GM19397 (cell line): ENCODE measurements around the gene DSCAM.
"Not testable (repeated sequence)": the region's sequence is repeated elsewhere in the genome, so short reads cannot be mapped to it uniquely, and the experiment has no call there.

Experiments
- ATAC-seq: cut with Tn5 transposase; IDR thresholded peaks from one replicate; pipeline ENCODE4 v1.9.1; 2021; ENCODE audit warnings: mild to moderate bottlenecking, moderate library complexity; ENCODE audit not compliant: unreplicated experiment

DSCAM gene

DNA sequence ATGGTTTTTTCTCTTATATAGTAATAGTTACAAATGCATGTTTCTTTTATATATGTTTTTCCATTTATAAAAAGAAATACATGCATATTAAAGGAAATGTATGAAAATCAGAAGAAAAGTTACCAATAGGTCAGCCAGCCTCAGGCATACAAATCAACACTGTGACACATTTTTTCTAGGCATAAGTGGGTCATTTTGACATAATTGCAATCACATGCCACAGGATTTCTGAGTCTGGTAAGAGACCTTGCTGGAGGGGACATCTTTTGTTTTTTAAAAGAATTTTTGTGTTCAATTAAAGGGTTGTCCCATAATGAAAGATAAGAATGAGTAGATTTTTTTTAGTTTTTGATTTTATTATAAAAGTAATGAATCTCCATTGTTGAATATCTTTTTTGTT is 506.6 kb downstream of the DSCAM start:
- no peak for ATAC-seq

DNA sequence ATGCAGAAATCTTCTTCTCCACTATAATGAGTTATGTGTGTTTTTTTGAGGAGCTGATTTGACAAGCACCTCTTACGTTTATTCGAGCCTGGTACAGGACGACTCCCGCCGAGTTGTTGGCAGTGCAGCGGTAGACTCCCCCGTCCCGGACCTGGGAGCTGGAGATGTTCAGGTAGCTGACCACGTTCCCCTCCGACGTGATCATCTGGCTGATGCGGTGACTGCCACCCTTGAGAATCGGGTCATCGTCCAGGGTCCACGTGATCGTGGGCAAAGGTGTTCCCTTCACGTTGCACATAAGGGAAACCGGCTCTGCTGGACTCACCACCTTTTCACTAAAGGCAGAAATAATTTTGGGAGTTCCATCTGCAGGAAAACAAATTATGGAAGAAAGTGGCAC is 507.9 kb downstream of the DSCAM start:
- no peak for ATAC-seq

DNA sequence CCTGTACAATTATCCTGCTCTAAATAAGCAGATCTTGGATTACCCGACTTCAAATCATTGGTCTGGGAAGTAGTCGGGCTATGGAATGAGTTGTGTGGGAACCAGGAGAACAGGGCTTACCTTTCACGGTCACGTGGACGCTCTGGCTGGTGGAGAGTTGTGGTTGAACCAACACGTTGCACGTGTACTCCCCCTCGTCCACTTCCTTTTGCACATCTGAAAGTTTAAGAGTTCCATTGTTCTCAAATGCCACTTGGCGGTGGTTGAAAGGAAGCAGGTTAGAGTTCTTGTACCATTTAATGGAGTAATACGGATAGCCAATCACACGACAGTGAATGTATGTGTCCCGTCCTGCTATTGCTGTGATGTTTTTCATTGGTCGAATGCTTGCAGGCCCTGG is 509.0 kb downstream of the DSCAM start:
- ATAC-seq = no peak

GRCh38 chr21:40335704-40336103 is 511.3 kb downstream of the DSCAM start:
- ATAC-seq = no peak

- ATAC-seq = no peak
Observed at GRCh38 chr21:40334159-40334558, 512.8 kb downstream of the DSCAM start.

- no peak for ATAC-seq
Observed at GRCh38 chr21:40333731-40334130, 513.2 kb downstream of the DSCAM start.

GRCh38 chr21:40331804-40332203 is 515.2 kb downstream of the DSCAM start:
- ATAC-seq = no peak

DNA sequence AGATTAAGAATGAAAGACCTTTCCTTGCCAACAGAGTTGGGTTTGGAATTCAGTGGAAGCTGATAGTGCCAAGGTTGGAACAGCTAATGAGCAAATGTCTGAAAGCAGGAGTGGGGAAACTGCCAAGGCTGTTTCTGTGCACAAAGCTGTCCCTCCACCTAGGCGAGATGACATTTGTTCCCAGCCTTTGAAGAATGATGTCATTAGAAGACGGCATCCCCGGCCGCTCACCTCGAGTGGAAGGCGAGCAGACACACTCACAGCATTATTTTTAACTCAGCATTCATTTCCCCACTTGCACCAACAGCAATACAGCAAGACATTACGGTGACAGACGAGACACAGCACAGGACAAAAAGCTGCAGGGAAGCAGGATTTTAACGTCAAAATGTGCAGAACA is 515.8 kb downstream of the DSCAM start:
- ATAC-seq = no peak

- ATAC-seq = no peak
Observed at GRCh38 chr21:40324389-40324788, 522.6 kb downstream of the DSCAM start.

DNA sequence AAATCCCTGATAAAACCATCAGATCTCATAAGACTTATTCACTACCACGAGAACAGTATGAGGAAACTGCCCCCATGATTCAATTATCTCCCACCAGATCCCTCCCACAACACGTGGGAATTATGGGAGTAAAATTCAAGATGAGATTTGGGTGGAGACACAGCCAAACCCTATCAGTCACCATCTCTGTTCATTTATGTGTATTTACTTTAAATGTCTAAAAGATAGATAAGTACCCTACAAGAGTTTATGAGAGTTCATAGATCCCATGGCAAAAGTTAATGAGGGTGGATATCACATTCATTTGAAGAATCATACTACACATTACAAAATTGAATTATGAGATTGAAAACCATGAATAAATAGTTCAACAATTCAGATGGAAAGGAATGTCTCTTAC is 526.2 kb downstream of the DSCAM start:
- not testable (repeated sequence) for ATAC-seq

- no peak for ATAC-seq
Observed at GRCh38 chr21:40318371-40318770, 528.6 kb downstream of the DSCAM start.

DNA sequence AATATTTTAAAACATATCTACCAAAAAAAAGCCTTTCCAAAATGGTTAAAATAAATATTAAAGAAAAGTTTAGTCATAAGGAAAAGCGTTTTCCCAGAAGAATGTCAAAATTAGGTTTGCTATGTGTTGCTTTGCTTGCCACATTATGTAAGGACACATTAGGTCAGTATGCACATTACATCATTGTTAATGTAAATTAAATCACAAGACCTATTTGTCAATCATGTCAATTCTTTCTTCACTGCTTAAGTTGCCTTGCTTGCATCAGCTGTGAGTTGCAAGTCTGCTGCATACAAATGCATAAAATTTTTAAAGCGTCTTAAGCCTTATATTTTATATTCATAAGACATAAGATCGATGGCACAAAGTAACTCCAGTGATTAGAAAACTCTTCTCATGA is 530.9 kb downstream of the DSCAM start:
- ATAC-seq = no peak

- no peak for ATAC-seq
Observed at GRCh38 chr21:40315626-40316025, 531.3 kb downstream of the DSCAM start.

- ATAC-seq = no peak
Observed at GRCh38 chr21:40313260-40313659, 533.7 kb downstream of the DSCAM start.

GRCh38 chr21:40300300-40300699 is 546.7 kb downstream of the DSCAM start:
- no peak for ATAC-seq

GRCh38 chr21:40299451-40299850 is 547.5 kb downstream of the DSCAM start:
- ATAC-seq = no peak

DNA sequence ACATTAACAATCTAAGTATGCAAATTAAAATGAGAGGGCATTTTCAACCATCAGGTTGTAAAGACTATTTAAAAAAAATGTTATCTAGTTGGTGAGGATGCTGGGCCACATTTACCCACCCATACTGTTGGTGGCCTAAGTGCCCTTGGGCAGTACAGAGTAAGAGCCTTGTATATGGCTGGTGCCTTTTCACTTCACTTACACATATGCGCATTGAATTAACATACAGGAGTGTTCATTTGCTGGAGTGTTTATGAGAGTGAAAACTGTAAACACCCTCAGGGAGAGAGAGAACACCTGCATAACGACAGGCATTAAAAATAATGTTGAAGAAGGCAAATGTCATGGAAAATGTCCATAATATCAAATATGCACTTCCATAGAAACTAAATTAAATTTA is 552.6 kb downstream of the DSCAM start:
- ATAC-seq = no peak

DNA sequence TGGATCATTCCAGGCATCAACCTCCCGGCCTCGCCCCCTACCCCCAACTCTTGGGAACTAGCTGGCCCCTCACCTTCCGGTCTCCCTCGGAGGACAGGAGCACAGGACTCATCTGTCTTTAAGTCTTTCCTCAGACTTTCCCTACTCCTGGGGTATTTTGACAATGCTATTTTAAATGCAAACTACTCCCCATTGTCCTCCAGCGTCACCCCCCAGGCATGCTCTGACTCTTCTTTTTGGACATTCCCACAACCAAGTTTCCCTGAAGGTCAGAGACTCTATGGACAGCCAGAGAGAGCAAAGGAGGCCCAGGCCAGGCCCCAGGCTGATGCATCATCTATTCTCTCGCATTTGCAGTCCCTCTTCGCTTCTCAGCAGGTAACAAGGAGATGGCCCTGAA is 555.4 kb downstream of the DSCAM start:
- ATAC-seq = no peak

- no peak for ATAC-seq
Observed at GRCh38 chr21:40284409-40284808, 562.5 kb downstream of the DSCAM start.

DNA sequence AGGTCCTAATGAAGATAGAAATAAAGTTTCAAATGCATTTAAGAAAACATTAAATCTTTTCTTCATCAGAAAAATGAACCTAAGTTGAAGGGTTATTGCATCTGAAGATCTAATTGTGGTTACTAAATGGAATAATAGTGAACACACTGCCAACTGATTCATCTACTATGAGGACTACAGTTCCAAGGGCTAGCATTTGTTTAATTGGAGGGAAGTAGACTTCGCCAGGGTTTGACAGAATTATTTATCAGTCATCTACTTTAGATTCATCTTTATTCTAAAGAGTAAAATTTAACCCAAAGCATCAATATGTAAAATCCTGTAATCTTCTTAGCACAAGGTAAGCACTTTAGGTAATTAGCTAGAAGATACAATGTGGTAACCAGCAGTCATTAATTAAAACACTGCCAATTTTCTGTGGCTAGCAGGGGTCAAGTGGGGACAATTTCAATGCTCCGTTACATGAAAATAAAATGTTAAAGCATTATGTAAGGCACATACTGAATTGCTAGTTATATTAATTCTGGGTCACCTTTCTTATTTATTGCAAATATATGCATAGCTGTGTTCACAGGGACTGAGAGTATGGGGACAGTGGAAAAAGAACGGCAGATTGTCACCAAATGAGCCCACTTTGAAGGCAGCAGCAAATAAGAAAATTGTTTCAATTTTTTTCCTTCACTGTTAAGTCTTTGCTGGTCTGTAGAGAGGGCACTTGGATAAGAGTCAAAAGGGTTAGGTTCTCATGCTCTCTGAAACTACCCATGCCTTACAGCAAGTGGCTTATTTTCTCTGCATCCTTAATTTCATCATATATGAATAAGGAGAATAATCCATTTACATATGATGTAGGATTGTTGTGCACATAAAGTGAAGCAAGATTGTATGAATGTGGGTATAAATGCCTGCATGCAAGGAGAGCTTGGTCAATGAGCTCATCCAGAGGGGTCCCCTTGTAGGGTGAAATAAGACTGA is 563.8 kb downstream of the DSCAM start:
- no peak for ATAC-seq

DNA sequence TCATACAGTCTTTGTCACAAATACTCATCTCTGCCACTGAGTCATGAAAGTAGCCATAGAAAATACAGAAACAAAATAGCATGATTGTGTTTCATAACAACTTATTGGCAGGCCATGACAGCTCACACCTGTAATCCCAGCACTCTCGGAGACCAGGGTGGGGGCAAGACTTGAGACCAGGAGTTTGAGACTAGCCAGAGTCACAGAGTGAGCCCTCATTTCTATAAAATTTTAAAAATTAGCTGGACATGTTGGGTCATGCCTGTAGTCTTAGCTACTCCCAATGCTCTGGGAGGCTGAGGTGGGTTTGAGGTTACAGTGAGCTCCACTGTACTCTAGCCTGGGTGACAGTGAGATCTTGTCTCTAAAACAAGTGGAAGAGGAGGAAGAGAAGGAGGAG is 568.6 kb downstream of the DSCAM start:
- no peak for ATAC-seq

GRCh38 chr21:40276001-40276400 is 571.0 kb downstream of the DSCAM start:
- ATAC-seq = no peak

GRCh38 chr21:40272037-40272436 is 574.9 kb downstream of the DSCAM start:
- ATAC-seq = no peak
